Activated T-cell treated with anti-CD3 and anti-CD28 coated beads, Interleukin-2, amount 50 U/mL, for 48 hours (primary cell): ENCODE data around the gene SH3RF3.

Source experiments
- DNase-seq, 2 experiments: peaks; one replicate each; pipeline ENCODE4 v3.0.0-alpha.2; 2020

SH3RF3 gene

GRCh38 chr2:109266998-109267854 lies 138.2 kb downstream of the SH3RF3 start:
- no peak for DNase-seq

- DNase-seq: no peak
These were observed 139.9 kb downstream of the SH3RF3 start for GRCh38 chr2:109268916-109269315.

- no peak for DNase-seq
These were observed 140.9 kb downstream of the SH3RF3 start for GRCh38 chr2:109269706-109270504.

GRCh38 chr2:109270505-109271312 lies 141.7 kb downstream of the SH3RF3 start:
- no peak for DNase-seq

- DNase-seq: no peak
These were observed 142.9 kb downstream of the SH3RF3 start for GRCh38 chr2:109271920-109272319.

GRCh38 chr2:109272461-109272860 lies 143.5 kb downstream of the SH3RF3 start:
- no peak for DNase-seq

GRCh38 chr2:109275120-109276012 lies 146.4 kb downstream of the SH3RF3 start:
- no peak for DNase-seq

- no peak for DNase-seq
These were observed 148.4 kb downstream of the SH3RF3 start for GRCh38 chr2:109277406-109277805.

- DNase-seq: no peak
These were observed 150.3 kb downstream of the SH3RF3 start for GRCh38 chr2:109279243-109279860.

GRCh38 chr2:109280804-109281203 lies 151.8 kb downstream of the SH3RF3 start:
- no peak for DNase-seq

- no peak for DNase-seq
These were observed 153.4 kb downstream of the SH3RF3 start for GRCh38 chr2:109282360-109282759.

- no peak for DNase-seq
These were observed 153.9 kb downstream of the SH3RF3 start for GRCh38 chr2:109282865-109283264.

GRCh38 chr2:109284826-109285225 lies 155.8 kb downstream of the SH3RF3 start:
- DNase-seq: no peak

GRCh38 chr2:109285244-109285651 lies 156.2 kb downstream of the SH3RF3 start:
- no peak for DNase-seq

- no peak for DNase-seq
These were observed 158.4 kb downstream of the SH3RF3 start for GRCh38 chr2:109287413-109287812.

GRCh38 chr2:109287838-109288237 lies 158.8 kb downstream of the SH3RF3 start:
- DNase-seq: no peak

- no peak for DNase-seq
These were observed 159.8 kb downstream of the SH3RF3 start for GRCh38 chr2:109288544-109289368.

GRCh38 chr2:109289504-109290222 lies 160.7 kb downstream of the SH3RF3 start:
- no peak for DNase-seq

GRCh38 chr2:109290887-109291643 lies 162.1 kb downstream of the SH3RF3 start:
- no peak for DNase-seq
